Ectodermal cell (in vitro differentiated cells): ENCODE data around the gene KIAA1958.

Experiments used
- H3K27ac ChIP-seq: 2 replicates; pipeline ENCODE4 v1.7.0; 2013; ENCODE audit warnings: mild to moderate bottlenecking, low read depth, low read length; ENCODE audit not compliant: insufficient read depth, poor library complexity, severe bottlenecking
- H3K27me3 ChIP-seq: 2 replicates; pipeline ENCODE4 v1.7.0; 2013; ENCODE audit warnings: mild to moderate bottlenecking, low read length; ENCODE audit not compliant: insufficient read depth, control insufficient read depth, poor library complexity, severe bottlenecking
- H3K36me3 ChIP-seq: one replicate; pipeline ENCODE4 v1.7.0; 2013; ENCODE audit warnings: low read length; ENCODE audit not compliant: control insufficient read depth, insufficient read depth
- H3K4me1 ChIP-seq: one replicate; pipeline ENCODE4 v1.7.0; 2013; ENCODE audit warnings: low read length; ENCODE audit not compliant: control insufficient read depth, insufficient read depth
- H3K4me3 ChIP-seq: 2 replicates; pipeline ENCODE4 v1.7.0; 2013; ENCODE audit warnings: low read depth, low read length, control low read depth; ENCODE audit not compliant: insufficient read depth
- H3K9me3 ChIP-seq: 2 replicates; pipeline ENCODE4 v1.7.0; 2013; ENCODE audit warnings: mild to moderate bottlenecking, low read length, moderate library complexity; ENCODE audit not compliant: control insufficient read depth
- WGBS, 2 experiments: methylation state at CpG; one replicate each; pipeline ENCODE4 v1.1.7; 2013; ENCODE audit warnings: missing lambda C conversion rate in 2 of 2; 5-methylcytosine and 5-hydroxymethylcytosine counted together

KIAA1958 gene

GRCh38 chr9:112642126-112642525, 155.5 kb downstream of the KIAA1958 start:
- WGBS, 2 experiments: 94 to 97% methylated on average over 3 of the region's 3 CpGs
- peaks cover 6% of the 10 kb centered on the region for H3K9me3 ChIP-seq
- H3K4me3 ChIP-seq: no peak overlapping the region
- H3K27ac ChIP-seq: no peak overlapping the region
- no peaks in the 10 kb centered on the region for H3K27me3 ChIP-seq
- no peaks in the 10 kb centered on the region for H3K4me1 ChIP-seq
- H3K36me3 ChIP-seq: peaks cover 16% of the 10 kb centered on the region

- H3K36me3 ChIP-seq: peaks cover 23% of the 10 kb centered on the region
- 91 to 96% methylated on average over 3 of the region's 3 CpGs for WGBS, 2 experiments
These were observed 161.0 kb downstream of the KIAA1958 start for GRCh38 chr9:112647596-112647995.

GRCh38 chr9:112648624-112649023, 162.0 kb downstream of the KIAA1958 start:
- Histone ChIP-seq H3K27ac (no peak overlapping the region), H3K9me3 (no peaks in the 10 kb centered on the region), H3K4me1 (peaks cover 7% of the 10 kb centered on the region), H3K27me3 (no peaks in the 10 kb centered on the region), H3K36me3 (peaks cover 23% of the 10 kb centered on the region), H3K4me3 (no peak overlapping the region)
- no CpG with 5 or more reads among the region's 1 CpG for WGBS, 2 experiments

More at GRCh38 chr9:112647596-112647995, 161.0 kb downstream of the KIAA1958 start:
- H3K4me1 ChIP-seq: no peaks in the 10 kb centered on the region
- H3K27me3 ChIP-seq: no peaks in the 10 kb centered on the region
- H3K4me3 ChIP-seq: no peak overlapping the region
- H3K9me3 ChIP-seq: no peaks in the 10 kb centered on the region
- H3K27ac ChIP-seq: no peak overlapping the region

- no peak overlapping the region for H3K4me3 ChIP-seq
- H3K9me3 ChIP-seq: no peaks in the 10 kb centered on the region
- H3K36me3 ChIP-seq: peaks cover 8% of the 10 kb centered on the region
- 43 to 56% methylated on average over 4 to 5 of the region's 5 CpGs for WGBS, 2 experiments
- H3K27me3 ChIP-seq: no peaks in the 10 kb centered on the region
- H3K4me1 ChIP-seq: peaks cover 7% of the 10 kb centered on the region
- H3K27ac ChIP-seq: peak overlapping the region; percentile 21
These were observed 167.7 kb downstream of the KIAA1958 start for GRCh38 chr9:112654282-112654681.

- 89 to 90% methylated on average over 3 of the region's 3 CpGs for WGBS, 2 experiments
- peaks cover 12% of the 10 kb centered on the region for H3K36me3 ChIP-seq
- no peak overlapping the region for H3K27ac ChIP-seq
These were observed 169.0 kb downstream of the KIAA1958 start for GRCh38 chr9:112655668-112656067.

GRCh38 chr9:112659906-112660305, 173.3 kb downstream of the KIAA1958 start:
- WGBS, 2 experiments: 86 to 88% methylated on average over 10 to 12 of the region's 12 CpGs
- Histone ChIP-seq H3K36me3 (peaks cover 15% of the 10 kb centered on the region), H3K9me3 (no peaks in the 10 kb centered on the region), H3K4me3 (no peak overlapping the region), H3K27ac (no peak overlapping the region), H3K27me3 (no peaks in the 10 kb centered on the region), H3K4me1 (no peaks in the 10 kb centered on the region)

More at GRCh38 chr9:112655668-112656067, 169.0 kb downstream of the KIAA1958 start:
- H3K9me3 ChIP-seq: no peaks in the 10 kb centered on the region
- no peaks in the 10 kb centered on the region for H3K27me3 ChIP-seq
- peaks cover 7% of the 10 kb centered on the region for H3K4me1 ChIP-seq
- H3K4me3 ChIP-seq: no peak overlapping the region

- peaks cover 15% of the 10 kb centered on the region for H3K36me3 ChIP-seq
- no peak overlapping the region for H3K27ac ChIP-seq
- H3K4me3 ChIP-seq: no peak overlapping the region
- 98 to 100% methylated on average over 5 of the region's 5 CpGs for WGBS, 2 experiments
- H3K4me1 ChIP-seq: no peaks in the 10 kb centered on the region
- no peaks in the 10 kb centered on the region for H3K27me3 ChIP-seq
- H3K9me3 ChIP-seq: no peaks in the 10 kb centered on the region
These were observed 177.1 kb downstream of the KIAA1958 start for GRCh38 chr9:112663681-112664080.

GRCh38 chr9:112664531-112664930, 177.9 kb downstream of the KIAA1958 start:
- 96 to 97% methylated on average over 3 of the region's 3 CpGs for WGBS, 2 experiments
- Histone ChIP-seq H3K4me1 (no peaks in the 10 kb centered on the region), H3K27me3 (no peaks in the 10 kb centered on the region), H3K27ac (no peak overlapping the region), H3K9me3 (no peaks in the 10 kb centered on the region), H3K4me3 (no peak overlapping the region), H3K36me3 (peaks cover 9% of the 10 kb centered on the region)

- Histone ChIP-seq H3K27me3 (no peaks in the 10 kb centered on the region), H3K4me1 (no peaks in the 10 kb centered on the region), H3K36me3 (peaks cover 4% of the 10 kb centered on the region), H3K4me3 (no peak overlapping the region), H3K9me3 (no peaks in the 10 kb centered on the region), H3K27ac (no peak overlapping the region)
- WGBS, 2 experiments: 89 to 96% methylated on average over 3 to 4 of the region's 4 CpGs
These were observed 178.7 kb downstream of the KIAA1958 start for GRCh38 chr9:112665347-112665746.

GRCh38 chr9:112669326-112669725, 182.7 kb downstream of the KIAA1958 start:
- no peak overlapping the region for H3K27ac ChIP-seq

More at GRCh38 chr9:112669326-112669725, 182.7 kb downstream of the KIAA1958 start:
- H3K27me3 ChIP-seq: no peaks in the 10 kb centered on the region
- no peak overlapping the region for H3K4me3 ChIP-seq
- H3K4me1 ChIP-seq: no peaks in the 10 kb centered on the region
- WGBS, 2 experiments: 97% methylated on average over 2 of the region's 2 CpGs; no CpG with 5 or more reads in 1 of the 2 experiments
- no peaks in the 10 kb centered on the region for H3K9me3 ChIP-seq
- H3K36me3 ChIP-seq: no peaks in the 10 kb centered on the region
